ENCODE measurements around the gene NINJ2. TPM values are rescaled to one million over a fixed set of nuclear protein-coding genes. Genes with fewer than 3 reads are reported as not detected.
A peak's percentile ranks its signal among the peaks of the same experiment; 100 is the strongest.

The NINJ2 gene
- total and polyA plus RNA-seq, 8 donors, result 0.32 to 1.8 (median 0.68) TPM

DNA sequence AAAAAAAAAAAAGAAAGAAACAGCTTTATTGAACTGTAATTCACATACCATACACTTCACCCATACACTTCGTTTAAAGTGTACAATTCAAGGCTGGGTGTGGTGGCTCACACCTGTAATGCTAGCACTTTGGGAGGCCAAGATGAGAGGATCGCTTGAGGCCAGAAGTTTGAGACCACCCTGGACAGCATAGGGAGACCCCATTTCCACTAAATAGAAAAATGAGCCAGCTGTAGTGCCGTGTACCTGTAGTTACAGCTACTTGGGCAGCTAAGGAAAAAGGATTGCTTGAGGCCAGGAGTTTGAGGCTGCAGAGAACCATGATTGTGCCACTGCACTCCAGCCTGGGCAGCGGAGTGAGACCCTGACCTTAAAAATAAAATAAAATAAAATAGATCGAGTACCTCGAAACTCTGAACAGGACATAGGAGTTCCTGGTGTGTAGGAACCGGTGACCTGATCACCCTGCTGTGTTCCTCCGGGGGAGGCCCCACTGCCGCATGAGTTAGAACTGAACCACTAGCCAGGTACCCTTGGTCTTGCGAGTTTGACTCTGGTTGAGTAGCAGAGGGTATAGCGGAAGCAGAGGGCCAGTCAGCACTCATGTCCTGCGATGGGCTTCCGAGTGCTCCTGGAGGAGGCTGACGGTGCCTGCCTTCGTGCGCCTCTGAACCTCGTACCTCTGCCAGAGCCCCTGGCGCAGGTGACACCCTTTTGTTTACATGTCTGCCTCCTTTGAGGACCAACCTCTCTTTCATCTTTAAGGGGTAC, 123.5 kb downstream of the NINJ2 start:
- FAIRE-seq, result no peak

DNA sequence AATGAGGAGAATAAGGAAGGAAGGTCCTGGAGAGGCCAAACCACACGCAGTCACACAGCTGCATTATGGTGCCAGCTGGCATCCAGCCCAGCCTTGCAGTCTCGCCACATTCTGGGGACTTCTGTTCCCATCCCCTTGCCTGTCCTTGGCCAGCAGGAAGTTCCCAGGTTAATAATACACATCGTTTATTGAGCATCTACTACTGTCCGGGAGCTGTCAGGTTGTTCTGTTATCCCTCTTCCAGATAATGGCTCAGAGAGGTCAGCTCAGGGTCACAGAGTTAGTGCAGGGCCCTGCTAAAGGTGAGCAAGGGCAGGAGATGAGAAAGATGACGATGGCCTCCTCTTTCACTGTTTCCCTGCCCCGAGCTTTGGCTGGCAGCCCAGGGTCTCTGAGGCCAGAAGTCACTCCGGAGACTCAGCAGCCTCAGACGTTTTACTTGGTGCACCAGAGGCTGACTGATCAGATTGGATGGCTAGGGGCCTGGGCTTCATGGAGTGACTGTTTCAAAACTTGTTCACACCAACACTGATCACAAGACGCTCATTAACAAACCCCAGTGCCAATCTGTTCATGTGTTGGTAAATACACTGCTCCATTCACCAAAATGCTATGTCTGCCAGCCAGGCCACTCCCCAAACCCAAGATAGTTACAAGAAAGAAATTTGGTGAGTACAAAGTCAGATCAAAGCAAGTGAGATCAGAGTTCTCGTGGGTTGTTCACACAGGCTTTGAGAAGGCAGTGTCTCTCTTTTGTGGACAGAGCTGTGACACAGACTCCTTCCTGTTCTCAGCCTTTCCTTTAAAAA, 124.3 kb downstream of the NINJ2 start:
- Histone ChIP-seq H3K4me1 (peaks cover 0 to 4% (median 0%) of the 10 kb centered on the region in 3 donors), H3K27ac (peak overlapping the region in 3 of 4 donors; percentile 22 to 71 (median 60)), H3K9me3 (no peaks in the 10 kb centered on the region), H3K36me3 (no peaks in the 10 kb centered on the region), H3K27me3 (no peaks in the 10 kb centered on the region), H3K4me3 (no peak overlapping the region)
- peak; percentile 72 to 88 (median 80) for ATAC-seq
- FAIRE-seq, result peak; percentile 5
- peak in 5 of 6 donors; percentile 54 to 82 (median 71) for DNase-seq
- TF ChIP-seq, protein P1, sequence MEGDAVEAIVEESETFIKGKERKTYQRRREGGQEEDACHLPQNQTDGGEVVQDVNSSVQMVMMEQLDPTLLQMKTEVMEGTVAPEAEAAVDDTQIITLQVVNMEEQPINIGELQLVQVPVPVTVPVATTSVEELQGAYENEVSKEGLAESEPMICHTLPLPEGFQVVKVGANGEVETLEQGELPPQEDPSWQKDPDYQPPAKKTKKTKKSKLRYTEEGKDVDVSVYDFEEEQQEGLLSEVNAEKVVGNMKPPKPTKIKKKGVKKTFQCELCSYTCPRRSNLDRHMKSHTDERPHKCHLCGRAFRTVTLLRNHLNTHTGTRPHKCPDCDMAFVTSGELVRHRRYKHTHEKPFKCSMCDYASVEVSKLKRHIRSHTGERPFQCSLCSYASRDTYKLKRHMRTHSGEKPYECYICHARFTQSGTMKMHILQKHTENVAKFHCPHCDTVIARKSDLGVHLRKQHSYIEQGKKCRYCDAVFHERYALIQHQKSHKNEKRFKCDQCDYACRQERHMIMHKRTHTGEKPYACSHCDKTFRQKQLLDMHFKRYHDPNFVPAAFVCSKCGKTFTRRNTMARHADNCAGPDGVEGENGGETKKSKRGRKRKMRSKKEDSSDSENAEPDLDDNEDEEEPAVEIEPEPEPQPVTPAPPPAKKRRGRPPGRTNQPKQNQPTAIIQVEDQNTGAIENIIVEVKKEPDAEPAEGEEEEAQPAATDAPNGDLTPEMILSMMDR (IDR thresholded peaks at IDR 0.05), result no peak
- 30 to 35% methylated on average over 10 of the region's 10 CpGs for WGBS, 2 donors
- intact Hi-C loops (cut with DNase I), result no loop called here

More for the DNA sequence above, 123.5 kb downstream of the NINJ2 start:
- H3K27ac ChIP-seq, result peak overlapping the region in 2 of 4 donors; percentile 60 to 71
- H3K9me3 ChIP-seq, result no peaks in the 10 kb centered on the region
- DNase-seq (no peak), ATAC-seq (no peak)
- no peaks in the 10 kb centered on the region for H3K27me3 ChIP-seq
- TF ChIP-seq, protein P1 (IDR thresholded peaks at IDR 0.05), result no peak
- 89 to 93% methylated on average over 18 of the region's 18 CpGs for WGBS, 2 donors
- H3K4me1 ChIP-seq, result peaks cover 0 to 4% (median 0%) of the 10 kb centered on the region in 3 donors
- intact Hi-C loops (cut with DNase I), result loop anchor here in 2 of 3 donors (5.0 to 10.0 kb wide), 2 partner anchors 82 to 95 kb away; partner anchors contain the start of gene B4GALNT3 (in 1 of the 2)
- no peak overlapping the region for H3K4me3 ChIP-seq
- no peaks in the 10 kb centered on the region for H3K36me3 ChIP-seq

DNA sequence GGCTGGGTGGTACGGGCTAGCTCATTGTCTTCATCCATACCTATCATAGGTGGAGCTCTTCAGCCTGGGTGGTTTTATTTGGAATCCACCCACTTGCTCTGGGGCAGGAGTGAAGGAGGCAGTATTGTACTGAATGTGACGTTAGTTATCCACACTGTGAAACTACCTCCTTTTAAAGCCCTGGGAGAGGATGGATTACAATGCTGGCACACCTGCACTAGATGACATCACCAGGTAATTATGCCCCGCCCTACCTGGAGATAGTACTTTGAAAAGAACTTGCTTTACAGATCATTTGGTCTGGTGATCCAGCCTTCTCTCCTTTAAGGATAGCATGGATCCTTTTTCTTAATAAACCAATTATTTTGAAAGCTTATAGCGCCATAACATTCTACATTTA, 125.5 kb downstream of the NINJ2 start:
- Histone ChIP-seq H3K4me3 (no peak overlapping the region), H3K9me3 (no peaks in the 10 kb centered on the region), H3K27ac (peak overlapping the region in 3 of 4 donors; percentile 42 to 71 (median 60)), H3K4me1 (peaks cover 0 to 4% (median 0%) of the 10 kb centered on the region in 3 donors), H3K27me3 (no peaks in the 10 kb centered on the region), H3K36me3 (no peaks in the 10 kb centered on the region)
- ATAC-seq (peak; percentile 70 to 78 (median 76)), FAIRE-seq (peak; percentile 26), DNase-seq (peak in 2 of 6 donors; percentile 31 to 44)
- TF ChIP-seq, protein P1 (IDR thresholded peaks at IDR 0.05), result no peak
- intact Hi-C loops (cut with DNase I), result no loop called here
- 65 to 68% methylated on average over 4 of the region's 4 CpGs for WGBS, 2 donors

DNA sequence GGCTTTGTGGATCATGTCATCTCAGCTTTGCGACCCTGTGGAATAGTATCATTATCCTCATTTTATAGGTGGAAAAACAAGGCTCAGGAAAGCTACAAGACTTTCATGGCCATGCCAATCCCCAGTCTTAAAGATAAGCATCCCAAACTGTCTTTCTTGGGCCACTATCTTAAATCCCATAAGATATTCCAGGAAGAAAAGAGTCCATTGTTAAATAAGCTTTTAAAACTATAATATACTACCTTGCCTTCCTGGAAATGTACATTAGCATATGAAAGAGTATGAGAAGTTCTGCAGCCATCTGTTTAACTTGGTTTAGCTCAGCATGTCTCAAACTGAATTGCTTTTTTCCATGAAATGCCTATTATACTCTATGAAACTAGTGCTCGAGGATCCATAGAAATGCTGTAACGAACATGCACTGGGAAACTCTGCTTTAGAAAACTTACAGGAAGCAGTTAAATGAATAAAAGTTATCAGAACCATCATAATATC, 126.4 kb downstream of the NINJ2 start:
- peaks cover 0 to 4% (median 0%) of the 10 kb centered on the region in 3 donors for H3K4me1 ChIP-seq
- DNase-seq, result no peak
- H3K27me3 ChIP-seq, result no peaks in the 10 kb centered on the region
- TF ChIP-seq, protein P1 (IDR thresholded peaks at IDR 0.05), result no peak
- no peak for ATAC-seq
- no peak overlapping the region for H3K4me3 ChIP-seq
- 89 to 97% methylated on average over 3 of the region's 3 CpGs for WGBS, 2 donors
- intact Hi-C loops (cut with DNase I), result no loop called here
- no peaks in the 10 kb centered on the region for H3K9me3 ChIP-seq
- peak overlapping the region in 2 of 4 donors; percentile 60 to 71 for H3K27ac ChIP-seq
- H3K36me3 ChIP-seq, result no peaks in the 10 kb centered on the region
- FAIRE-seq, result peak; percentile 26
